DOHH2 (cell line): ENCODE results near the gene ADIPOR2.
"Not testable (repeated sequence)": the region's sequence is repeated elsewhere in the genome, so short reads cannot be mapped to it uniquely, and the experiment has no call there.

Experiments
- H3F3A ChIP-seq: fragments of 200-600 bp; sonication (generic), shearing (Covaris generic); 2 replicates; pipeline ENCODE4 v1.6.0; 2016; ENCODE audit warnings: antibody characterized with exemption, mild to moderate bottlenecking; ENCODE audit not compliant: control insufficient read depth, insufficient read depth
- H3K27ac ChIP-seq: fragments of 200-600 bp; sonication (generic); 2 replicates; pipeline ENCODE4 v1.5.1; 2014; ENCODE audit warnings: low read depth, mild to moderate bottlenecking, low read length, moderate library complexity
- H3K27me3 ChIP-seq: fragments of 200-600 bp; sonication (generic); 2 replicates; pipeline ENCODE4 v1.6.1; 2014; ENCODE audit warnings: mild to moderate bottlenecking, low read length, mixed read lengths; ENCODE audit not compliant: control insufficient read depth
- H3K36me3 ChIP-seq: fragments of 200-600 bp; sonication (generic); 2 replicates; pipeline ENCODE4 v1.6.1; 2014; ENCODE audit warnings: mild to moderate bottlenecking, low read length, moderate library complexity, mixed read lengths; ENCODE audit not compliant: control insufficient read depth
- H3K4me1 ChIP-seq: fragments of 200-600 bp; sonication (generic); 2 replicates; pipeline ENCODE4 v1.6.1; 2014; ENCODE audit warnings: mild to moderate bottlenecking, low read length, mixed read lengths; ENCODE audit not compliant: control insufficient read depth
- H3K4me2 ChIP-seq: fragments of 200-600 bp; sonication (generic); 2 replicates; pipeline ENCODE4 v1.6.0; 2014; ENCODE audit warnings: mild to moderate bottlenecking, low read length, moderate library complexity
- H3K4me3 ChIP-seq: fragments of 200-600 bp; sonication (generic); 2 replicates; pipeline ENCODE4 v1.5.1; 2014; ENCODE audit warnings: mild to moderate bottlenecking, low read length, mixed read lengths
- H3K79me2 ChIP-seq: fragments of 200-600 bp; sonication (generic); 2 replicates; pipeline ENCODE4 v1.6.1; 2014; ENCODE audit warnings: mild to moderate bottlenecking, low read length, mixed read lengths; ENCODE audit not compliant: control insufficient read depth
- H3K9me2 ChIP-seq: fragments of 200-600 bp; sonication (generic); replicated peaks from 2 replicates; pipeline ENCODE4 v1.6.1; 2014; ENCODE audit warnings: mild to moderate bottlenecking, low read length, mixed read lengths; ENCODE audit not compliant: control insufficient read depth
- H3K9me3 ChIP-seq: fragments of 200-600 bp; sonication (generic); 2 replicates; pipeline ENCODE4 v1.6.1; 2014; ENCODE audit warnings: antibody characterized with exemption, low read length, mixed read lengths; ENCODE audit not compliant: control insufficient read depth, insufficient read depth
- H4K20me1 ChIP-seq: fragments of 200-600 bp; sonication (generic); 2 replicates; pipeline ENCODE4 v1.6.0; 2014; ENCODE audit warnings: low read depth, mild to moderate bottlenecking, antibody characterized with exemption, low read length, moderate library complexity; ENCODE audit not compliant: control insufficient read depth, insufficient read depth
- CTCF ChIP-seq: fragments of 200-600 bp; sonication (generic); IDR thresholded peaks from one replicate; pipeline ENCODE4 v1.5.1; 2014; ENCODE audit warnings: antibody characterized with exemption, mild to moderate bottlenecking, low read depth, low read length; ENCODE audit not compliant: poor library complexity, severe bottlenecking
- EZH2phosphoT487 ChIP-seq: fragments of 200-600 bp; sonication (generic); IDR thresholded peaks from 2 replicates; pipeline ENCODE4 v1.6.1; 2017; ENCODE audit warnings: borderline replicate concordance, mild to moderate bottlenecking, antibody characterized with exemption, low read length, moderate library complexity, mixed read lengths

ADIPOR2 gene

DNA sequence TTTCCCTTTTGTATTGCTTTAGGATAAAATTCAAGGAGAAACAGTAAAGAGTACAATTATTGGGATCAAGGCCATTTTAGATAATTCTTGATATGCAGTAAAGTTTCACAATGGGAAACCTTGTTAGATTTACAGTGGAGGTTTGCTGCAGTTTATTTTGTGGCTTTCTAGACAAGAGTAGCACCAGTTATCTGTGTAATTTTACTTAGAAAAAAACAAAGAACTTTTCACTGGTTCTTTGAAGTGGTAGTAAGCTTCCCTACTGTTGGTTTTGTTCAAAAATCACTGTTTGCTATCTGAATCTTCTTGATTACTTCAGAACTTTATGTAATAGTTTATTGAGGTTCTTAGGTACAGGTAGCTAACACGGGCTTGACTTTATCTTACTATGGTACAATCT, 42.0 kb downstream of the ADIPOR2 start:
- Histone ChIP-seq H3K4me2 (no peak overlapping the region), H3K36me3 (peaks cover 17% of the 10 kb centered on the region; the same call in 1 of the 2 replicates), H4K20me1 (peaks cover 4% of the 10 kb centered on the region; the same call in 1 of the 2 replicates), H3K4me3 (no peak overlapping the region), H3K79me2 (peaks cover 74% of the 10 kb centered on the region), H3K4me1 (peaks cover 13% of the 10 kb centered on the region), H3K27me3 (no peaks in the 10 kb centered on the region), H3K27ac (no peak overlapping the region), H3F3A (no peaks in the 10 kb centered on the region), H3K9me2 (no peaks in the 10 kb centered on the region), H3K9me3 (no peaks in the 10 kb centered on the region)
- no peak for TF ChIP-seq CTCF
- no peak for TF ChIP-seq EZH2phosphoT487

GRCh38 chr12:1733712-1734111, 42.8 kb downstream of the ADIPOR2 start:
- peaks cover 79% of the 10 kb centered on the region for H3K79me2 ChIP-seq
- not testable (repeated sequence) for H3F3A ChIP-seq, H3K9me3 ChIP-seq, H3K9me2 ChIP-seq, H3K27ac ChIP-seq, H3K4me2 ChIP-seq, H3K27me3 ChIP-seq, H3K4me3 ChIP-seq, H4K20me1 ChIP-seq
- H3K4me1 ChIP-seq: peaks cover 21% of the 10 kb centered on the region
- peaks cover 17% of the 10 kb centered on the region; the same call in 1 of the 2 replicates for H3K36me3 ChIP-seq

GRCh38 chr12:1737652-1738286, 46.9 kb downstream of the ADIPOR2 start:
- peaks cover 11% of the 10 kb centered on the region for H4K20me1 ChIP-seq
- H3K9me3 ChIP-seq: no peaks in the 10 kb centered on the region
- no peak overlapping the region for H3K4me3 ChIP-seq
- H3F3A ChIP-seq: peaks cover 15% of the 10 kb centered on the region
- H3K27ac ChIP-seq: no peak overlapping the region
- TF ChIP-seq CTCF (no peak), EZH2phosphoT487 (no peak)
- peaks cover 62% of the 10 kb centered on the region for H3K4me1 ChIP-seq
- 0 out of 2 replicates have a peak, but pooled peaks cover 5% of the 10 kb centered on the region for H3K36me3 ChIP-seq
- H3K79me2 ChIP-seq: peaks cover 83% of the 10 kb centered on the region
- H3K4me2 ChIP-seq: no peak overlapping the region; the same call in 1 of the 2 replicates
- H3K27me3 ChIP-seq: no peaks in the 10 kb centered on the region
- no peaks in the 10 kb centered on the region for H3K9me2 ChIP-seq

- no peaks in the 10 kb centered on the region for H3K27me3 ChIP-seq
- peaks cover 15% of the 10 kb centered on the region for H3F3A ChIP-seq
- H3K36me3 ChIP-seq: no peaks in the 10 kb centered on the region
- no peak overlapping the region for H3K27ac ChIP-seq
- no peaks in the 10 kb centered on the region for H3K9me3 ChIP-seq
- H4K20me1 ChIP-seq: peaks cover 11% of the 10 kb centered on the region
- H3K4me1 ChIP-seq: peaks cover 64% of the 10 kb centered on the region
- H3K79me2 ChIP-seq: peaks cover 83% of the 10 kb centered on the region
- no peak overlapping the region for H3K4me3 ChIP-seq
- no peaks in the 10 kb centered on the region for H3K9me2 ChIP-seq
- H3K4me2 ChIP-seq: no peak overlapping the region
- no peak for TF ChIP-seq CTCF
These were observed 47.6 kb downstream of the ADIPOR2 start for GRCh38 chr12:1738446-1738845.
